Endothelial cell (in vitro differentiated cells): ENCODE measurements around the gene TACO1. TPM values are rescaled to one million over a fixed set of nuclear protein-coding genes. Genes with fewer than 3 reads are reported as not detected.
A peak's percentile ranks its signal among the peaks of the same experiment; 100 is the strongest.

ENCODE experiments used
- DNase-seq: peaks from one replicate; pipeline ENCODE4 v3.0.0; 2021; ENCODE audit warnings: low spot score
- H3K27ac Mint-ChIP-seq: one replicate; pipeline ENCODE4 v1.8.0; 2021; ENCODE audit warnings: mixed read lengths, inconsistent platforms; ENCODE audit not compliant: unreplicated experiment
- H3K27me3 Mint-ChIP-seq: one replicate; pipeline ENCODE4 v1.8.0; 2021; ENCODE audit warnings: mild to moderate bottlenecking, moderate library complexity, mixed read lengths, inconsistent platforms; ENCODE audit not compliant: unreplicated experiment
- H3K36me3 Mint-ChIP-seq: one replicate; pipeline ENCODE4 v1.8.0; 2021; ENCODE audit warnings: mild to moderate bottlenecking, low read depth, mixed read lengths, inconsistent platforms; ENCODE audit not compliant: unreplicated experiment
- H3K4me1 Mint-ChIP-seq: one replicate; pipeline ENCODE4 v1.8.0; 2021; ENCODE audit warnings: mild to moderate bottlenecking, mixed read lengths, inconsistent platforms; ENCODE audit not compliant: unreplicated experiment
- H3K4me3 Mint-ChIP-seq: one replicate; pipeline ENCODE4 v1.8.0; 2021; ENCODE audit warnings: mild to moderate bottlenecking, mixed read lengths, inconsistent platforms; ENCODE audit not compliant: unreplicated experiment
- H3K9me3 Mint-ChIP-seq: one replicate; pipeline ENCODE4 v1.8.0; 2021; ENCODE audit warnings: mixed read lengths, inconsistent platforms; ENCODE audit not compliant: unreplicated experiment
- CTCF ChIP-seq: fragments of 200-600 bp; sonication (generic); IDR thresholded peaks from one replicate; pipeline ENCODE4 v1.5.0; 2021; ENCODE audit warnings: antibody characterized with exemption; ENCODE audit not compliant: unreplicated experiment
- total RNA-seq: library from RNA; stranded (reverse); fragmentation: NEBNext Ultra II Directional; extraction: Animal tissue kit (Norgen Biotek cat#: 25700); gene quantifications from one replicate; pipeline ENCODE4 v1.2.1, GENCODE V29; 2021; ENCODE audit not compliant: unreplicated experiment

The TACO1 gene
- total RNA-seq, 1 donor from 2014 or later: 19.4 TPM

- peak overlapping the region; percentile 26 for H3K27ac Mint-ChIP-seq
- peaks cover 5% of the 10 kb centered on the region for H3K4me1 Mint-ChIP-seq
- peaks cover 21% of the 10 kb centered on the region for H3K36me3 Mint-ChIP-seq
- no peak for DNase-seq
- no peak for TF ChIP-seq CTCF
- H3K27me3 Mint-ChIP-seq: peaks cover 3% of the 10 kb centered on the region
- no peaks in the 10 kb centered on the region for H3K9me3 Mint-ChIP-seq
- no peak overlapping the region for H3K4me3 Mint-ChIP-seq
Observed at GRCh38 chr17:63610854-63611253, 10.2 kb downstream of the TACO1 start.

- no peak for TF ChIP-seq CTCF
- no peak overlapping the region for H3K4me3 Mint-ChIP-seq
- peak overlapping the region; percentile 26 for H3K27ac Mint-ChIP-seq
- peaks cover 3% of the 10 kb centered on the region for H3K27me3 Mint-ChIP-seq
- no peaks in the 10 kb centered on the region for H3K9me3 Mint-ChIP-seq
- H3K36me3 Mint-ChIP-seq: peaks cover 17% of the 10 kb centered on the region
- H3K4me1 Mint-ChIP-seq: peaks cover 5% of the 10 kb centered on the region
- no peak for DNase-seq
Observed at GRCh38 chr17:63611354-63611753, 10.7 kb downstream of the TACO1 start.

GRCh38 chr17:63613663-63614062 is 13.0 kb downstream of the TACO1 start:
- no peak for TF ChIP-seq CTCF
- no peak for DNase-seq
- peaks cover 5% of the 10 kb centered on the region for H3K36me3 Mint-ChIP-seq
- peaks cover 5% of the 10 kb centered on the region for H3K4me1 Mint-ChIP-seq
- no peak overlapping the region for H3K27ac Mint-ChIP-seq
- H3K27me3 Mint-ChIP-seq: peaks cover 6% of the 10 kb centered on the region
- H3K9me3 Mint-ChIP-seq: no peaks in the 10 kb centered on the region
- H3K4me3 Mint-ChIP-seq: no peak overlapping the region

- DNase-seq: no peak
- peaks cover 29% of the 10 kb centered on the region for H3K4me1 Mint-ChIP-seq
- peaks cover 11% of the 10 kb centered on the region for H3K27me3 Mint-ChIP-seq
Observed at GRCh38 chr17:63621229-63621683, 20.6 kb downstream of the TACO1 start.

More at GRCh38 chr17:63621229-63621683, 20.6 kb downstream of the TACO1 start:
- Mint-ChIP-seq H3K36me3 (peaks cover 4% of the 10 kb centered on the region), H3K9me3 (no peaks in the 10 kb centered on the region), H3K27ac (peak overlapping the region; percentile 25), H3K4me3 (peak overlapping the region; percentile 85)
- no peak for TF ChIP-seq CTCF
